ENCODE data around the gene ALDH1L1.
A peak's percentile ranks its signal among the peaks of the same experiment; 100 is the strongest.

The ALDH1L1 gene

DNA sequence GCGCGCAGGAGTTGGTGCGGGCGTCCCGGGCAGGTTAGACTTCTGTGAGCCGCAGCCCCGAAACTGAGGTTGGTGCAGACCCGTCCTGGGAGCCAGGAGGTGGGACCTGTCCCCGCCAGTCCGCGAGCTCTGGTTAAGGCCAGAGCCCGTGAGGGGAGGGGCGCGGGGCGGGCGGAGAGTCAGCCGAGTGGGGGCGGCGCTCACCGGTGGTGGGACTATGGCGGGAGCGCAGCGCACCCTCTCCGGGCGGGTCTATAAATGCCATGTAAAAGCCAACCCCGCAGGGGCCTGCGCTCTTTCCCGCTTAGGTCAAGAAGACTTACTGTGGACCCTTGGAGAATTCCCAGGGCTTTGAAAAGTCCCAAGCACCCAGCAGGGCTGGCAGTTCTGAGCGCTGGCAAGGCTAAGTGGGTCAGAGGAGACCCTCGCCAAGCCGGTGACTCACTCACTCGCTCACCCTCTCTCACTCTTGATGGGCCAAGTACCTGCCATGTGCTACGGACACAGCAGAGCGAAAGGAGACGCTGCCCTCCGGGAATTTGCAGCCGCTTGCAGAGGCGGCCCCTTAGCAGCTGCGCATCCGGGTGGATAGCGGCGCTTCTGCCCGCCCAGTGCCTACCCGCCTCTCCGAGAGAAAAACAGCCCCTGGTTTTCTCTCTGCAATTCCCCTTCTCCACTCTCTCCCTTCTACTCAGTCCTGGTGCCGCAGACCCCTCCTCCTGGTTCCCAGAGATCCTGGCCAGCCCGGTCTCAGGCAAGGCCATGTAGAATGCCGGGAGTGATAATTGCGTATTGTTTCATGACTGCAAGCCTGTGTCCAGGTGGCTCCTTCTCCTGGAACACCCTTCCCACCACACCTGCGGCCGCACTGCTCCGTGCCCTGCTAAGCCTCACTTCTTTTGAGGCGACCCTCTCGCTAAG is at the start of gene ALDH1L1:
ALDH1L1 (minus strand) TSS at position 110 of the 921 bp plus-strand sequence. CDS start 19,607 bp downstream, outside the sequence.
- DNase-seq (ENCODE audit: low read depth), result no peak

DNA sequence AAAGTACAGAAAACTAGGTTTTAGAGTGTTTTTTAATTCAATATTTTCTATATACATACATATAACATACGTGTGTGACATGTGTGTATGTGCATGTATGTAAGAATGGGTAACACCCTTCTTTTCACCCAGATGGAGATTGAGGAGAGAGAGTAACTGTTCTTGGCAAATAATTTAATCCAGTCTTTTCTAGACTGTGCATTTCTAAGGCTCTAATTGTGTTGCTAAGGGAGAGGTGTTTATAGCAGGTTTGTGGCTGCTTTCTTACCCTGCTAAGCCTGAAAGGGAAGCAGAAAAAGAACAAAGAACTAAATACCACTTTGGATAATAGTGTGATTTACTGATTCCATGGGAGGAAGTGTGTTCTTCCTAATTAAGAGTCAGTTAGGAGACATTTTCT is 46.0 kb upstream of the ALDH1L1 start:
- DNase-seq (ENCODE audit: low read depth), result no peak

DNA sequence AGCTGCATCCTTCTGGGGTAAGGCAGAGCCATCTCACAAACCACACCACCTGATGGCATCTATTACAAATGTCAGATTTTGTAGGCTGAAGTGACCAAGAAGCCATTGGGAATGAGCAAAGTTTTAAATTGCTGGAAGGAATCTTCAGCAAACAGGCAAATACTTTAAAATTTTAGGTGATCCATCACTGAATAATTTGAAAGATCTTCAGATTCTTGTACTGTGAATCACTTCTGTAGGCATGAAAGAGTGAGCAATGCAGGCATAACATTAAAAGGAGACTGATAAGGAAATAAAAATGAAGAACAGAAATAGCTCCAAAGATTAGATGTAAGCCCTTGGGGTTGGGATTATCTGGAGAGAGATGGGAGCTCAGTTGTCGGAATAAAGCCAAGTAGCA is 36.0 kb upstream of the ALDH1L1 start:
- no peak for DNase-seq (ENCODE audit: low read depth)

DNA sequence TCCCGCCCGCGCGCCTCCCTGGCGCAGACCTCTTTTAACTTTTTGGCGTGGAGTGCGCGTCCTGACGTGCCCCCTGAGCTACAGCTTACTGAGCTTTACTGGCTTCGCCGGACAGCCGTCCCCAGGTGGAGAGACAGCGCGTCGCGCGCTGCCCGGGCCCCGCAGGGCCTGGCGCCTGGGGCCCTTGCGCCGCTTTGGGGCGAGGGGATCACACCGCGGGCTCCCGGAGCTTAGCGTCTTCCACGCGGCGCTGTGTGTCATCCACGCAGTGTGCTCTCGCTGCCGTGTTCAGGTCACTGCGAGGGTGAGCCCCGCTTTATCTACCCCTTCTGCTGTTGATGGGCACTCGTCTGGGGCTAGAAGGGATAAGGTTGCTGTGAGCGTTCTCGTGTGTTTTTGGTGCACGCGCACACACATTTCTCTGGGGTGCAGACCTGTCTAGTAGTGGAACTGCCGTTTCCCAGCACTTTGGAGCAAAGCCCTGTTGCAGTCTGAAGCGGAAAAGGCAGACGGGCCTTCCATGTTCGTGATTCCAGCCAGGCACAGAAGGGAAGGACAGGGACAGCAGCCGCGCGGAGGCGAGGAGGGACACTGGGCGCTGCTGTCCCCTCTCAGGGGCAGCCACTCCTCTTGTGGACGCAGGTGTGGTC is 33.1 kb upstream of the ALDH1L1 start:
- no peak for DNase-seq (ENCODE audit: low read depth)

DNA sequence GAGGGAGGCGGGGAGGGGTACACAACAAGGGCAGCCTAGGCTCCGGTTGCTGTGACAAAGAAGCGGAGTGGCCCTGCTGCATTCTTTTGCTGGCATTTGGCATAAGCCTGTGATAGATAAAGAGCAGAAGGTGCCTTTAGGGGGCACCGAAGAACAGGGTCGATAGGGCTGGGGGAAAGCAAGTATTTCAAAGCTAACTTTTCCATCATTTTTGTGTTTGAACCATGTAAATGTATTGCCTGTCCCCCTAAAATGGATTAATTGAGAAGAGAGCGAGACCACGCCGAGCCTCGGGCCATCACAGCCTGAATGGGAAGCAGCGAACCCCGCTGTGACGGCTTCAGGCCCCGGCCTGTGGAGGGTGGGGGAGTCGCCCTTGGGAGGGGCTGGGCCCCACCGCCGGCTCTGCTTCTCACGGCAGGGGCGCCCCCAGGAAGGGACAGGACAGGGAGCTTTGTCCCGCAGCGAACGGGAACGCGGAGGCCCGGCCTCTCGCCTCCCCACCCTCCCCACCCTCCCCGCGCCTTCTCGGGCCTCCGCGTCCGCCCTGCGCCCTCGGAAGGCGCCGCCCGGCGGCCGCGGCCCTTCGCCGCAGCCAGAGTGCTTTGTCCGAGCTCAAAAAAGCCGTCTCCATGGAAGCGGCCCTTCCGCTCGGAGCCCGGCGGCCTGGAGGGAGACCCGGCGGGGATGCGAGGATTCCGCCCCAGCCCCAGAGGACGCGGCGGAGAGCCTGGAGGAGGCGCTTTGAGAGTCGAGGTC is 32.4 kb upstream of the ALDH1L1 start:
- DNase-seq (ENCODE audit: low read depth), result no peak

DNA sequence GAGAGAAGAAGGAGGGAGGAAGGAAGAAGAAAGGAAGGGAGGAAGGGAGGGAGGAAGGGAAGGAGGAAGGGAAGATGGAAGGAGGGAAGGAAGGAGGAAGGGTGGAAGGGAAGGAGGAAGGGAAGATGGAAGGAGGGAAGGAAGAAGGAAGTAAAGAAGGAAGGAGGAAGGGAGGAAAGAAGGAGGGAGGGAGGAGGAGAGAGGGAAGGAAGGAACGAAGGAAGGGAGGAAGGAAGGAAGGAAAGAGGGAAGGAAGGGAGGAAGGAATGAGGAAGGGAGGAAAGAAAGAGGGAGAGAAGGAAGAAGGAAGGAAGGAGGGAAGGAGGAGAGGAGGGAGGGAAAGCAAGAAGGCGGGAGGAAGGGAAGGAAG is 31.8 kb upstream of the ALDH1L1 start:
- DNase-seq (ENCODE audit: low read depth), result no peak

DNA sequence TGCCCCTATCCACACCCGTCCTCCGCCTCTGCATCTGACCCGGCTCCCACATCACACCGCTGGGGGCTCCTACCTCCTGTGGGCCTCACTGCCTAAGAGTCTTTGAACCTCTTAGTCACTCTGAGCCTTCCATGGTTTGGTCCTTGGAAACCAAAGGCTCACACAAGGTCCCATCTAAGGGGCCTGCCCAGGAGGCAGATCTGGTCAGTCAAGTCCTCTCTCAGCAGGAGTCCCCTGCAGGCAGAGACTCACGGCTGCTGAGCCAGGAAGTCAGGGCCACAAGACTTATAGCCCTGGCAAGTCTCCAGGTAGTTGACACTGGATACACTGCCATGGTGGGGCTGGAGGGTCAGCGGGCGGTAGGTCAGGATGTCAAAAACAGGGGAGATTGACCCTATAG is 31.2 kb upstream of the ALDH1L1 start:
- DNase-seq (ENCODE audit: low read depth), result no peak

DNA sequence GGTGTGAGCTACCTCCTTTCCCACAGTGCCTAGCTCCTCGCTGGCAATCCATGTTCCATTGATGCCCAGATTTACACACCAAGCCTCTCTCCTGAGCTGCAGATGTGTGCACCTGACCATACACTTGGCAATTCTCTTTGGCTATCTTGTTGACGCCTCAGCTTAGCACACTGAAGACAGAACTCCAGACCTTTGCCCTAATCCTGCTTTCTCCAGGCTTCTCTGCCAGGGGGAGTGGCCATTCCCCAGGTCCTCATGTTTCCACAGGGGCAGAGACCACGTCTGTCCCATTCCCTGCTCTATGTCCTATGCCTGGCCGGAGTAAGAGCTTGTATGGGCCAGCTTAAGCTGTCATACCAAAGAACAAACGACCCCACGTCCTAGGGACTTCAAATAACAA is 30.2 kb upstream of the ALDH1L1 start:
- DNase-seq (ENCODE audit: low read depth), result no peak

DNA sequence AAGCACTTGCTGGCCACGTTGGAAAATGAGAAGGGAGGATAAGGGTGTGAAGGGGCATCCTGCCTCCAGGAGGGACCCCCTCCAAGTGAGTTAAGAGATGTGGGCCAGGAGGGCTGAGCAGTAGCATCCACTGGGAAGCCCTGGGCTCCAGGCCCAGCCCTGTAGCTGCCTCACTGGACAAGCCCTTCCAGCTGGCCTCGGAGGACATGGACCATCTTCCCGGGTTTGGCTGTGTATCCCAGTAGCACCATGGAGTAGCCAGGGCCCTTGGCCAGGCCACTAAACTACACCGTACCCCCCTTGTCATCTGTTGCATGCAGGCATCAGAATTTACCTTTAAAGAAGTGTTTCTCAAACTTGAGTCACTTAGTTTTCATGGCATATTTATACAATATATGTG is 29.4 kb upstream of the ALDH1L1 start:
- no peak for DNase-seq (ENCODE audit: low read depth)

DNA sequence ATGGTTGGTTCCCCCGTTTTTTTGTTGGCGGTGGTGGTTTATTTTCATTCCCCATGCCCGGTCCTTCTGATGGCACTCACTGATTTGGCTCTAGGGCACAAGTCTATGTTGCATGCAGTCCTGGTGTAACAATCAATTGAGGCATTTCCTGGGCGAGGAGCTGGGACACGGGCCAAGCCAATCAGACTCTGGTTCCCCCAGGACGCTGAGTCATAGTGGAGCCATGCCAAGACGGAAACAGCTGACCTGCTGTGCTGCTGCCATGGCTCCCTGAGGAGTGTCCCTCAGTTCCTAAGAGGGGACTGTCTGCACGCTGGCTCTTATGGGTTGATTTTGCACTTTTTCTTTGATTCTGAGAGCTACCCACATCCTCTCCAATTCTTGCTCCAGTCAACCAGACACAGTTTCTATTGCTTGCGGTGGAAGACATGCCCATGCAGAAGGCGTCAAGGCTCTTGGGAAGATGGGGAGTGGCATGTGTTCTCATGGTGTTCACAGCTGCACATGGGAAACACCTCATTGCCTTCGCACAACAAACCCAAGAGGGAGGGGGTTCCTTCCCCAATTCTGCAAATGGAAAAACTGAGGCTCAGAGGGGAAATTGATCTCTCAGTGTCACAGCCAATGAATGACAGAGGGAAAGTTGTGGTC is 28.3 kb upstream of the ALDH1L1 start:
- no peak for DNase-seq (ENCODE audit: low read depth)

DNA sequence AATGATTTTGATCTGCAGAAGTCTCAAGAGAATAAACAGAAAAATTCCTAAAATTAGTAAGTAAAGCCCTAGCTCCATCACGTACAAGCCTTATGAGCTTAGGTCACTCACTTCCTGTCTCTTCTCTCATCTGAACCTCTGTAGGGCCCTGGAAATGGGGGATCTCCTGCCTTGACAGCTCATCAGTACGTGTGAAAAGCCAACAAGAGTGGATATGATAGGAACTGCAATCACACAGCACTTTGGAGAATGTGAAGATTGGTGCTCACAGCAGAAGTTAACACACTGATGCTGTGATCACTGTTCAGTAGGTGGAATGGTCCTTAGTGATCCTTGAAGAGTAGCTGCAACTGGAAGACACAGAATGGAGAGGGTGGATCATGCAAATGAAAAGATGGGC is 27.8 kb upstream of the ALDH1L1 start:
- no peak for DNase-seq (ENCODE audit: low read depth)

DNA sequence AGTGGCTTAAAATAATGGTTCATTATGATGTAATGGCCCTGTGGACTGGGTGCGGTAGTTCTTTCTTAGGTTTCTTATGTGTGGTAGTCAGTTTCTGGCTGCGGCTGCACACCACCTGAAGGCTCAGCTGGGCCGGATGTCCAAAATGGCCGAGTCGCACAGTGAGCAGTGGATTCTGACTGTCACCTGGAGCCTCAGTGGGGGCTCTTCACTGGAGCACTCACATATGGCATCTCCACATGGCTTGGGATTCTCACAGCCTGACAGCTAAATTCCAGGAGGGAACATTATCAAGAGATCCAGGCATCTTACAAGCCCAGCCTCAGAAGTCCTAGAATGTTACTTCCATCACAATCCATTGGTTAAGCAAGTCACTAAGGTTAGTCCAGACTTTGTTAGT is 26.8 kb upstream of the ALDH1L1 start:
- DNase-seq (ENCODE audit: low read depth), result no peak

DNA sequence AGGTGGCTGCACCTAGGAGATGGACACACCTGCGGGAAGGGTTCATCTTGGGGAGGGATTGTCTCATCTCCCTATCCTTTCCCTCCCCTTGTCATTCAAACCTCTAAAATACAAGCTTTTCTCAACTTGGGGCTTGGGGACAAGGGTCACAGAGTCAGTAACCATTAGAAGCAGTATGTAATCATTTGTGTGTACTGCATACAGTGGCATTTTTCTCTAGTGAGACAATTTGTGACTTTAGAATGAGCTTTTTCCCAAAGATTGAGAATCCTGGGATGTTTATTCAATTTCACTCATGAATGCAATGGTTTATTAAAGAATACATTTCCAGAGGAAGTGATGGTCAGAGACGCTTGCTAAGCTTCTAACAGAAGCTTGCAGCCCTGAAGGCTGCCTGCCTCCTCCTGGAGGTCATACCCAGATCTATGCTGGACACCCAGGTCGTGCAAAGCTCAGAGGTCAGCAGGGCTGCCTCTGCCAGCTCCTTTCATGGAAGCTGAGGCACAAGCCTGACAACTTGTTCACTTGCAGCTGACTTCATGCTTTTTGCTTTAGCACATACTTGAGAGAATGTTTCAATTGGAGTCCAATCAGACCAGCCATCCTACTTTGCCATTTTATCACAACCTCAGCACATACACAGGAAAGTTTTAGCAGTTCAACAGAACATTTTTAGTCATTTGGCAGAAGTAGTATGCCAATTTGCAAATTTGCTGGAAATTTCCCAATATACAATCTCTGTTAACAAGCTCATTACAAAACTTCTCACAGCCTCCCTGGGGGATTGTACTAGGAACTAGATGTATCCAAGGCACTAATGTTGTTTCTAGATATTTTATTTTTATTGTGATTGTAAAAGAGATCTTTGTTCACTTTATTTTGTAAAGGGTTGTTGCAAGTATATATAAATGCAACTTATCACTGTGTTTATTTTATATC is 25.6 kb upstream of the ALDH1L1 start:
- no peak for DNase-seq (ENCODE audit: low read depth)

DNA sequence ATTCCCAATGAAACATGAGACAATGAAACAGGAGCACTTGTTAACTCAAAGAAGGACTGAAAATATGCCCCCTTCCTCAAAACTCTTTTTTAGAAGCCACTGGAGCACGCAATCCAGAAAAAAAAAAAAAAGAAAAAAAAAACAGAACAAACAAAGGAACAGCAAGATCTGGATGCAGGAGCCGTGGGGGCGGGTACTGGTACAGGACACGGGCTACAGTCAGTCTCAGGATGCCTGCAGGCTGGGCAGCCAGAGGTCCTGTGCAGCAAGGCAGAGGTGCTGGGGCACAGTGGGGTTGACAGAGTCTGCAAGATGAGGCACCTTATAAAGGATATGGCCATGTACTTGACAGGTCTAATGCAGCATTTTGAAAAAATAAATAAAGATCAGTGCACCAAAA is 22.3 kb upstream of the ALDH1L1 start:
- DNase-seq (ENCODE audit: low read depth), result no peak

DNA sequence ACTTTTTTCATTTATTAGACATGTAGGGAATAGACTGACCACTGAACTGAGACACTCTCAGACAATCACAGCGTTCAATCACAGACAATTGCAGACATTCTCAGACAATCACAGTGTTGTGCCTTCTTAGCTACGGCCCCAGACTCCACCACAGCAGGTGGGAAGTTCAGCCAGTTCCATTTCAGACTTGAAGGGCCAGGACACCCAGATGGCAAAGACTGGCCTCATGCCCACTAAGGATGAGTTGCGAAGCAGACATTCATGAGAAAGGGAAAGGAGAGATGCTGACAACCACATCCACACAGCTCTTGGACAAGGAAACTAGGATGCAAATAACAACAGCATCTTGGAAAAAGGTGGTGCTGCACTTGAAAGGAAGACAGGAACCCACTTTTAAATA is 21.9 kb upstream of the ALDH1L1 start:
- no peak for DNase-seq (ENCODE audit: low read depth)

DNA sequence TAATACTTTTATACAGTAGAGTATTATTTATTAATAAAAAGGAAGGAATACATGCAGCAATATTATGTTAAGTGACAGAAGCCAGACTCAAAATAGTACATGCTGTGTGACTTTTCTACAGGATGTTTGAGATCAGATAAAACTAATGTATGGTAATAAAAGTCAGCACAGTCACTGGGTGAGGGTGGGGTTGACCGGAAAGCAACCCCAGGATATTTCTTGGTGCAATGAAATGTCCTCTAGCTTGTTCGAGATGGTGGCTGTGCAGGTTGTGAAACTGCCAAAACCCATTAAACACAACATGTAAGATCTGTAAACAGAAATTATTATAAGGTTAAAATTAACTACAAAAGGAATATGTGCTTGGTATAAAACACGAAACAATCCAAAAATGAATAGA is 20.8 kb upstream of the ALDH1L1 start:
- DNase-seq (ENCODE audit: low read depth), result no peak

DNA sequence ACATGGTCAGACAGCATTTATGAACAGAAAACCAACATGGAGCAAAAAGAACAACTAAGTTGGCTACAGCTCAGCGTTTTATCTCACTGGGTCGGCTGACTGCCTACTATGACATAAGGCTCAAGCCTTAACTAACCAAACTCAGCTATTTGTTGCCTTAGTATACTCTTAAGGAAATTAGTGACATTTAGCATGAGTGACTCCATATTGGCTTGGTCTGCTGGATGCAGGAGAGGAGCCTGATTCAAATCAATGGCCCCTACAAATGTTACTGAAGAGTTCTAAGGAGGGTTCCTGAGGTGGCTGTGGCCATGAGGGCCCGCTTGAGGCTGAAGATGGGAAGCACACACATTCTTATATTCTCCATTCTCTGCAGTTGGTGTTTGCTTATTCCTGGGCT is 20.1 kb upstream of the ALDH1L1 start:
- DNase-seq (ENCODE audit: low read depth), result no peak

DNA sequence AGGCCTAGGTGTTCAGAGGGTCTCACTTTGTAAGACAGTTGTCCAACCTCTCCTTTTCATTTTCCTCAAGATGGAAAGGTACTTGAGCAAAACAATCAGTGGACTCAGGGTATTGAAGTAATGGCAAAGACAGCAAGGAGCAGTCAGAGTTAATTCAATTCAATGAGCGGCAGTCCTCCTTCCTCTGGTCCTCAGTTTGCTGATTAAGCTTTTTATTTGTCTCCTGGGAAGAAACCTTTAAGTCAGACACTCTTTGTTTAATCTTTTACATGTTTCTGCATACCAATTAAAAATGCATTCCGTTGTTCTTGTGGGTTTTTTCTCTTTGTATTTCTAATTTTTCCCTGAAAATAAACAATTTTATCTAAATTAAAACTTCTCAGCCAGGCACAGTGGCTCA is 18.9 kb upstream of the ALDH1L1 start:
- DNase-seq (ENCODE audit: low read depth), result no peak

DNA sequence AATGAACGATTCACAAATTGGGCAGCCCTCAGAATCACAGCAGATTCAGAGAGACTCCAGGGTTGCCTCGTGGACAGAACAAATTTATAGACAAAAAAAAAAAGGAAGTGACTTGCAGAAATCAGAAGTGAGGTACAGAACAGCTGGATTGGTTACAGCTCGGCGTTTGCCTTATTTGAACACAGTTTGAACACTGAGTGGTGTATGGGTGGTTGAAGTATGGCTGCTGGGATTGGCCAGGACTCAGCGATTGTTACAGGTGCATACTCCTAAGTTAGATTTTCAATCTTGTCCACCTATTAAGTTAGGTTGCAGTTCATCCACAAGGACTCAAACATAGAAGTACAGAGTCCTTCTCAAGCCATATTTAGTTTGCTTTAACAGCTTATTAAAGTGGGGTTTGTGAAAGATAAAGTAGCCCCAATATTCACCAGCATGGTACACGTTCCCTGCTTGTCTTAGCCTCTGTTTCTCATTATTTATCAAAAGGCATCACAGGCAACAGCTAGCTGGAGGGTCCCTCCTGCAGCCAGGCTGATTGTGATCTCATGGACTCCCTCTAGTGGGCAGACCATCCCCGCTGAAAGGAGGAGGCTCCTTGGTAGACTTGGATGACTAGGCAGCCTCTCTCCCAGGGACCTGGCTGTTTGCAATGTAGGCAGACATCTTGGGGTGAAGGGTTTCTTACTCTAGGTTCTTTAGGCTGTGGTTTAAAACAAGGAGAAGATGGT is 17.6 kb upstream of the ALDH1L1 start:
- DNase-seq (ENCODE audit: low read depth), result peak; percentile 22

DNA sequence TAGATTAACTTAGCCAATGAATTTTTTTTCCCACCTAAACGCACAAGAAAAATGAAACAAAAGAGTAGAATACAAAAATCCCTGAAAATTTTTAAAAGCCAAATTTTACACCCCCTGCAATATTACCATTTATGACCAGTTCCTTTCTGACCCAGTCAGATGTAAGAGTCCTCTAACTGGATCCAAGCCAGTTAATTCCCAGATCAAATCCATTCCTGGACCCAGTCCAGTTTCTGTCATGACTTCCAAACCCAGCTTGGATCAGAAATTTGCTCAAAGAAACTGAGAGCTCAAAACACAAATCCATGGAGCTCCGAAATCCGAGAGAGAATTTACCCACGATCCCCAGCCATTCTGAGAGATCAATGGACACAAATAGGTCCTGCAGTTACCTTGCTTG is 17.0 kb upstream of the ALDH1L1 start:
- no peak for DNase-seq (ENCODE audit: low read depth)

Measured in activated T-cell treated with anti-CD3 and anti-CD28 coated beads for 1 hour (primary cell).